B cell (primary cell): Measurements from ENCODE around the gene SLC6A6.

Experiments used
- CTCF ChIP-seq: fragments of 200-600 bp; IDR thresholded peaks from one replicate; pipeline ENCODE4 v1.8.0; 2022; ENCODE audit warnings: antibody characterized with exemption, mild to moderate bottlenecking
- EZH2 ChIP-seq: IDR thresholded peaks from 2 replicates; pipeline ENCODE4 v1.6.1; 2012; ENCODE audit warnings: borderline replicate concordance, low read depth, mild to moderate bottlenecking, moderate library complexity, low read length; ENCODE audit not compliant: insufficient read depth, poor library complexity, severe bottlenecking

GRCh38 chr3:14433106-14433505 lies 30.7 kb downstream of the SLC6A6 start:
- TF ChIP-seq CTCF (no peak), EZH2 (no peak)
